Endodermal cell (in vitro differentiated cells): ENCODE measurements around the gene APOC1. TPM values are rescaled to one million over a fixed set of nuclear protein-coding genes. Genes with fewer than 3 reads are reported as not detected.
"Not testable (repeated sequence)": the region's sequence is repeated elsewhere in the genome, so short reads cannot be mapped to it uniquely, and the experiment has no call there.

ENCODE experiments used
- DNase-seq: peaks from one replicate; pipeline ENCODE4 v3.0.0-alpha.2; 2017
- H3K27ac ChIP-seq: 2 replicates; pipeline ENCODE4 v1.5.1; 2013; ENCODE audit warnings: mild to moderate bottlenecking, low read depth, low read length, moderate library complexity
- H3K27me3 ChIP-seq: 2 replicates; pipeline ENCODE4 v1.6.1; 2013; ENCODE audit warnings: mild to moderate bottlenecking, low read length, moderate library complexity; ENCODE audit not compliant: insufficient read depth, control insufficient read depth, poor library complexity, severe bottlenecking
- H3K36me3 ChIP-seq: 2 replicates; pipeline ENCODE4 v1.7.0; 2013; ENCODE audit warnings: mild to moderate bottlenecking, low read length, moderate library complexity; ENCODE audit not compliant: control insufficient read depth, insufficient read depth
- H3K4me1 ChIP-seq: one replicate; pipeline ENCODE4 v1.7.0; 2013; ENCODE audit warnings: low read length; ENCODE audit not compliant: control insufficient read depth, insufficient read depth
- H3K4me3 ChIP-seq: 2 replicates; pipeline ENCODE4 v1.5.1; 2013; ENCODE audit warnings: mild to moderate bottlenecking, low read length, moderate library complexity
- H3K9ac ChIP-seq: 2 replicates; pipeline ENCODE4 v1.6.1; 2013; ENCODE audit warnings: mild to moderate bottlenecking, low read length, moderate library complexity; ENCODE audit not compliant: poor library complexity, severe bottlenecking; ENCODE audit errors: extremely low read depth
- H3K9me3 ChIP-seq: 2 replicates; pipeline ENCODE4 v1.6.1; 2013; ENCODE audit warnings: mild to moderate bottlenecking, low read length, moderate library complexity; ENCODE audit not compliant: control insufficient read depth
- H3K27ac Mint-ChIP-seq: 2 replicates; pipeline ENCODE4 v1.8.0; 2020; ENCODE audit warnings: mixed read lengths
- H3K27me3 Mint-ChIP-seq: 2 replicates; pipeline ENCODE4 v1.8.0; 2021; ENCODE audit warnings: mild to moderate bottlenecking, mixed read lengths; ENCODE audit not compliant: insufficient read depth
- H3K36me3 Mint-ChIP-seq: 2 replicates; pipeline ENCODE4 v1.8.0; 2020; ENCODE audit warnings: low read depth, mixed read lengths
- H3K4me1 Mint-ChIP-seq: 2 replicates; pipeline ENCODE4 v1.8.0; 2020; ENCODE audit warnings: mixed read lengths
- H3K4me3 Mint-ChIP-seq: 2 replicates; pipeline ENCODE4 v1.8.0; 2020; ENCODE audit warnings: mild to moderate bottlenecking, moderate library complexity, mixed read lengths
- H3K9me3 Mint-ChIP-seq: 2 replicates; pipeline ENCODE4 v1.8.0; 2020; ENCODE audit warnings: mild to moderate bottlenecking, mixed read lengths
- WGBS, 2 experiments: methylation state at CpG; one replicate each; pipeline versions ENCODE4 v1.1.5 to v1.1.7; 2013; ENCODE audit warnings: missing lambda C conversion rate in 2 of 2, mixed read lengths in 1 of 2; ENCODE audit not compliant: insufficient coverage in 1 of 2, insufficient read length in 1 of 2; 5-methylcytosine and 5-hydroxymethylcytosine counted together
- total RNA-seq, 2 donors: library from RNA; stranded (reverse); fragmentation: NEBNext Ultra II Directional in 1 of 2; extraction: Animal tissue kit (Norgen Biotek cat#: 25700) in 1 of 2; gene quantifications; 2 replicates in 1 of 2; 3 replicates in 1 of 2; pipeline ENCODE4 v1.2.1, GENCODE V29; 2021
- TF ChIP-seq, protein P1 (sequence below): fragments of 200-600 bp; sonication (generic); conservative IDR thresholded peaks from 2 replicates; pipeline ENCODE4 v1.5.0; 2021; ENCODE audit warnings: antibody characterized with exemption, mild to moderate bottlenecking

Gene APOC1
- total RNA-seq, 2 donors from 2014 or later, result 914 to 1,040 TPM

DNA sequence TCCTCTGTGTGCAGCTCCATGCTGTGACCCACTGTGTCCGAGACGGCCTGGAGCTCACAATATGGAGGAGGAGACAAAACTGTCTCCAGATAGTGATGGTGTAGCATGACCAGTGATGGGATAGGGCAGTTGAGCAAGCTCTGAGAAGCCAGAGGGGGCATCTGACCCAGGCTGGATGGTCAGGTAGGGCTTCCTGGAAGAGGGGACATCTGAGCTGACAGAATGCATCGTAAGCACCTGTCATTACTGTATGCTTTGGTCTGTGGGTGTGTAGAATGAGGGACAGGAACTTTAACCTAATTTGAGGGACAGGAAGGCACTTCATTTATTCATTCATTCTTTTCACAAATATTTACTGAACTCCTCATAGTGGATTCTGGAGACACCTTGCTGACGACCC lies 29.8 kb upstream of the APOC1 start:
- Histone ChIP-seq H3K9ac (no peak overlapping the region), H3K9me3 (no peaks in the 10 kb centered on the region), H3K36me3 (peaks cover 48% of the 10 kb centered on the region), H3K4me3 (no peak overlapping the region), H3K27ac (no peak overlapping the region), H3K27me3 (no peaks in the 10 kb centered on the region), H3K4me1 (no peaks in the 10 kb centered on the region)
- no peaks in the 10 kb centered on the region for H3K27me3 Mint-ChIP-seq
- no peaks in the 10 kb centered on the region for H3K9me3 Mint-ChIP-seq
- H3K36me3 Mint-ChIP-seq, result peaks cover 59% of the 10 kb centered on the region
- DNase-seq, result no peak
- TF ChIP-seq, protein P1, sequence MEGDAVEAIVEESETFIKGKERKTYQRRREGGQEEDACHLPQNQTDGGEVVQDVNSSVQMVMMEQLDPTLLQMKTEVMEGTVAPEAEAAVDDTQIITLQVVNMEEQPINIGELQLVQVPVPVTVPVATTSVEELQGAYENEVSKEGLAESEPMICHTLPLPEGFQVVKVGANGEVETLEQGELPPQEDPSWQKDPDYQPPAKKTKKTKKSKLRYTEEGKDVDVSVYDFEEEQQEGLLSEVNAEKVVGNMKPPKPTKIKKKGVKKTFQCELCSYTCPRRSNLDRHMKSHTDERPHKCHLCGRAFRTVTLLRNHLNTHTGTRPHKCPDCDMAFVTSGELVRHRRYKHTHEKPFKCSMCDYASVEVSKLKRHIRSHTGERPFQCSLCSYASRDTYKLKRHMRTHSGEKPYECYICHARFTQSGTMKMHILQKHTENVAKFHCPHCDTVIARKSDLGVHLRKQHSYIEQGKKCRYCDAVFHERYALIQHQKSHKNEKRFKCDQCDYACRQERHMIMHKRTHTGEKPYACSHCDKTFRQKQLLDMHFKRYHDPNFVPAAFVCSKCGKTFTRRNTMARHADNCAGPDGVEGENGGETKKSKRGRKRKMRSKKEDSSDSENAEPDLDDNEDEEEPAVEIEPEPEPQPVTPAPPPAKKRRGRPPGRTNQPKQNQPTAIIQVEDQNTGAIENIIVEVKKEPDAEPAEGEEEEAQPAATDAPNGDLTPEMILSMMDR, result no peak
- no peaks in the 10 kb centered on the region for H3K4me1 Mint-ChIP-seq
- no peak overlapping the region for H3K4me3 Mint-ChIP-seq
- 83 to 95% methylated on average over 1 to 4 of the region's 4 CpGs for WGBS, 2 experiments
- peak overlapping the region; percentile 66 for H3K27ac Mint-ChIP-seq

DNA sequence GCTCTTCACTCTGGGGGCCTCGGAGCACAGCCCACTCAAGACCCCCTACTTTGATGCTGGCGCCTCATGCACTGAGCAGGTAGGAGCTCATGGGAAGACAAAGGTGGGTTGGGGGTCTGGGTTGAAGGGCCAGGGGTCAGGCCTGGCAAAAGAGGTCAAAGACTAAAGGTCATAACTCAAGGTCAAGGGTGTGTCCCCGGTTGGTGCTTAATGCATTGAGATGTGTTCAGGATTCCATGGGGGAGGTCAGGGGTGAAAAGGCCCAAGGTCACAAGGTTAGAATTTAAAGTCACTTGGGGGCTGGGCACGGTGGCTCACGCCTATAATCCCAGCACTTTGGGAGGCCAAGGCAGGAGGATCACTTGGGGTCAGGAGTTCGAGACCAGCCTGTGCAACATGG lies 28.3 kb upstream of the APOC1 start:
- Histone ChIP-seq H3K36me3 (peaks cover 48% of the 10 kb centered on the region), H3K27me3 (no peaks in the 10 kb centered on the region), H3K27ac (no peak overlapping the region), H3K4me3 (no peak overlapping the region), H3K9ac (no peak overlapping the region), H3K9me3 (no peaks in the 10 kb centered on the region), H3K4me1 (no peaks in the 10 kb centered on the region)
- Mint-ChIP-seq H3K9me3 (no peaks in the 10 kb centered on the region), H3K4me1 (no peaks in the 10 kb centered on the region), H3K27ac (no peak overlapping the region), H3K4me3 (no peak overlapping the region), H3K27me3 (no peaks in the 10 kb centered on the region), H3K36me3 (peaks cover 56% of the 10 kb centered on the region)
- TF ChIP-seq, protein P1, result no peak
- DNase-seq, result no peak
- 88 to 89% methylated on average over 6 of the region's 6 CpGs for WGBS, 2 experiments

DNA sequence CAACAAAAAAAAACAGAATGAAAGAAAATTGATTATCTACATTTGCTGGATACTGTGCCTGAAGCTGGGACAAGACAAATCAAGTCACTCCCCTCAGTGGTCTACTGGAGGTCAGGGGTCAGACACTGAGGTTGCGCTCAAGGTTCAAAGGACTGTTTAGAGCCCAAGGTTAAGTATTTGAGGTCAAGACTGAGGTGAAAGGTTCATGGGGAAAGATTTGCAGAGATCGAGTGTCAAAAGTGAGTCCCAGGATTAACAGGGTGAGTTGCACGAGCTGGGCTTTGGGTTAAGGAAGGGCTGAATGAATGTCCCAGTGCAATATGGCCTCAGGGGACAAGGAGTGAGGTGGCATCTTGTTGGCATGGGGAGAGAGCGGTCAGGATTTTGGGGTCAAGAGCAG lies 26.8 kb upstream of the APOC1 start:
- Histone ChIP-seq H3K27me3 (no peaks in the 10 kb centered on the region), H3K36me3 (peaks cover 51% of the 10 kb centered on the region), H3K9ac (no peak overlapping the region), H3K9me3 (no peaks in the 10 kb centered on the region), H3K4me3 (no peak overlapping the region), H3K27ac (no peak overlapping the region), H3K4me1 (no peaks in the 10 kb centered on the region)
- Mint-ChIP-seq H3K4me3 (no peak overlapping the region), H3K27me3 (no peaks in the 10 kb centered on the region), H3K27ac (no peak overlapping the region), H3K9me3 (no peaks in the 10 kb centered on the region), H3K36me3 (peaks cover 62% of the 10 kb centered on the region), H3K4me1 (peaks cover 10% of the 10 kb centered on the region)
- DNase-seq, result no peak
- WGBS, 2 experiments, result 92 to 93% methylated on average over 4 of the region's 4 CpGs
- TF ChIP-seq, protein P1, result no peak

DNA sequence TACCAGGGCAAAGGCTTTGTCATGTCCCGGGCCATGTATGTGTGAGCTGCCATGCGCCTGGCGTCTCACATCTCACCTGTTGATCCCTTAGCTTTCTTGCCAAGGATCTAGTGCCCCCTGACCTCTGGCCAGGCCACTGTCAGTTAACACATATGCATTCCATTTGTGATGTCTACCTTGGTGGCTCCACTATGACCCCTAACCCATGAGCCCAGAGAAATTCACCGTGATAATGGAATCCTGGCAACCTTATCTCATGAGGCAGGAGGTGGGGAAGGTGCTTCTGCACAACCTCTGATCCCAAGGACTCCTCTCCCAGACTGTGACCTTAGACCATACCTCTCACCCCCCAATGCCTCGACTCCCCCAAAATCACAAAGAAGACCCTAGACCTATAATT lies 26.1 kb upstream of the APOC1 start:
- H3K9ac ChIP-seq, DNase-seq, H3K4me3 Mint-ChIP-seq, H3K9me3 Mint-ChIP-seq, H3K27me3 Mint-ChIP-seq, H3K27ac Mint-ChIP-seq, H3K9me3 ChIP-seq, H3K27me3 ChIP-seq, H3K4me3 ChIP-seq, H3K27ac ChIP-seq, H3K4me1 ChIP-seq: not testable (repeated sequence)
- Mint-ChIP-seq H3K4me1 (peaks cover 11% of the 10 kb centered on the region), H3K36me3 (peaks cover 64% of the 10 kb centered on the region)
- H3K36me3 ChIP-seq, result peaks cover 58% of the 10 kb centered on the region
- 94 to 96% methylated on average over 4 of the region's 5 CpGs for WGBS, 2 experiments
